GM18909 (cell line): ENCODE results near the gene MRTFA.
A peak's percentile ranks its signal among the peaks of the same experiment; 100 is the strongest.
"Not testable (repeated sequence)": the region's sequence is repeated elsewhere in the genome, so short reads cannot be mapped to it uniquely, and the experiment has no call there.

Source experiments
- ATAC-seq: cut with Tn5 transposase; IDR thresholded peaks from one replicate; pipeline ENCODE4 v1.9.1; 2021; ENCODE audit warnings: mild to moderate bottlenecking; ENCODE audit not compliant: unreplicated experiment, poor library complexity

Gene MRTFA

DNA sequence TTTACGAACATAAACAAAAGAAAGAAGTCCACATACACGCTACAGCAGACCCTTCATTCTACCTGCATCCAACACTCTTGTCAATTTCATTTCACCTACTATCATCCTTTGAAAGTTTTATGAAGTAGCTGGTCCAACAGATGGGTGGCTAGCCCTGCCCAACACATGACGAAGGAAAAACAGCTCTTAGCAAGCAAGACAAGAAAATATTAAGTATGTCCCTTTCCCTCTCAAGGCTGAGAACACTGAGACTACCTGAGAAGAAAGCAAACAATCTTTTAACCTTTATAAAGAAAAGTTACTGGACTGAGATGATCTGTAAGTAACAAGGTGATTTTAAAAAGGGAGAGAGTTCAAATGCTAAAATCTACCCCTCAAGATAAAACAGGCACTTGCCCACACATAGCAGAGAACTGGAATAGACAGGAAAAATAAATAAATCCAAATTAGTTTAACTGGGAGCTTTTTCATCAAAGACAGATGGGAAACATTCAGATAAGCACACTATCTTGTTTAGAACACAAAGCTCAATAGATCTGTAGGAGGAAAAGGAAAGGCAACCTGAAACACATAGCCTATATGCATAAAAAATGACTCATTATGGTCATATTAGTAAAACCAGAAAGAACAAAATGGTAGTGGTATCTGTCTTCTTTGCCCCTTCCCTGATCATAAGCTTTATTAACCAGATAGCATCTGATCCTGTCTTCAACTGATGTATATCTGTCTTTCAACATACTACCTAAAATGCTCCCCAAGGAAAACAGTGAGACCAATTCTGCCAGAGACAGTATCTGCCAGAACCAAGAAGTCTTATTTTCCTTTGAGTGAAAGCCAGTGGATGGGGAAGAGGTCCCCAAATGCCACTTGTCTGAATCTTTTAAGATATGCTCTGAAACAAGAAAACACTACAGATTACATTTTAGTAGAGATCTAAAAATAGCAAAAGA, 104.3 kb downstream of the MRTFA start:
- no peak for ATAC-seq

- not testable (repeated sequence) for ATAC-seq
Observed at GRCh38 chr22:40530391-40530790, 106.1 kb downstream of the MRTFA start.

GRCh38 chr22:40529821-40530220, 106.7 kb downstream of the MRTFA start:
- no peak for ATAC-seq

DNA sequence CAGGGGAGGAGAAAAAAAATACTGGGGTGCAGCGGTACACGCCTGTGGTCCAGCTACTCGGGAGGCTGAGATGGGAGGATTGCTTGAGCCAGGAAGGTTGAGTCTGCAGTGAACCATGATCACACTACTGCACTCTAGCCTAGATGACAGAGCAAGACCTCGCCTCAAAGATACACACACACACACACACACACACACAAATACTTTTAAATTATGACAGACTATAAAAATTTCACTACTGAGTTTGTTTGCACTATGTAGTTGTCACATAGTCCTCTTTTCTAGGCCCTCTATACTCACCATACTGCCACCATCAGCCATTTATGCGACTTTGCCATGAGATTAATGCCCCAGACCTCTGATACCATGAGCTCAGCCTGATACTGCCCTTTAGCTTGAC, 109.6 kb downstream of the MRTFA start:
- ATAC-seq = no peak

DNA sequence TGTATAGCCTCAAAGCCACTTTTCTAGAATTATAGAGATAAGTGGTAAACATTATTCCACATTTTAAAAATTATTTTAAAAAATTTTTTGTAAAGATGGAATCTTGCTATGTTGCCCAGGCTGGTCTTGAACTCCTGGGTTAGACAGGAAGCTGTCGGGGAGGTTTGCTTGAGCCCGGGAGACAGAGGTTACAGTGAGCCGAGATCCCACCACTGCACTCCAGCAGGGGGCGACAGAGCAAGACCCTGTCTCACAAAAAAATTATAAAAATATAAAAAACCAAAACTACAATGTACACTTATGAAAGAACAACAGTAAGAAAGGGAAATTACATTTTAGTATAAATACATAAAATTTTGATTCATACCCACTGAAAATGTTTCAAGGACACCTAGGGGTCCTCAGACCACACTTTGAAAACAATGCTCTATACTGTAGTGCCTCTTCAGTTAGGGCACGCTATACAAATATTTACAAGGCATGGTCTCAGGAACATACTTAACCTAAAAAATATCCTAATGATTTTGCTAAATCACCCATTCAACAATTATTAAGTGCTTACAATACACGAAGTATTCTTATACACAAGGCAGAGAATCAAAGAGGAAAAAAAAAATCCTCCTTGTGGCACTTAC, 111.2 kb downstream of the MRTFA start:
- ATAC-seq = no peak

DNA sequence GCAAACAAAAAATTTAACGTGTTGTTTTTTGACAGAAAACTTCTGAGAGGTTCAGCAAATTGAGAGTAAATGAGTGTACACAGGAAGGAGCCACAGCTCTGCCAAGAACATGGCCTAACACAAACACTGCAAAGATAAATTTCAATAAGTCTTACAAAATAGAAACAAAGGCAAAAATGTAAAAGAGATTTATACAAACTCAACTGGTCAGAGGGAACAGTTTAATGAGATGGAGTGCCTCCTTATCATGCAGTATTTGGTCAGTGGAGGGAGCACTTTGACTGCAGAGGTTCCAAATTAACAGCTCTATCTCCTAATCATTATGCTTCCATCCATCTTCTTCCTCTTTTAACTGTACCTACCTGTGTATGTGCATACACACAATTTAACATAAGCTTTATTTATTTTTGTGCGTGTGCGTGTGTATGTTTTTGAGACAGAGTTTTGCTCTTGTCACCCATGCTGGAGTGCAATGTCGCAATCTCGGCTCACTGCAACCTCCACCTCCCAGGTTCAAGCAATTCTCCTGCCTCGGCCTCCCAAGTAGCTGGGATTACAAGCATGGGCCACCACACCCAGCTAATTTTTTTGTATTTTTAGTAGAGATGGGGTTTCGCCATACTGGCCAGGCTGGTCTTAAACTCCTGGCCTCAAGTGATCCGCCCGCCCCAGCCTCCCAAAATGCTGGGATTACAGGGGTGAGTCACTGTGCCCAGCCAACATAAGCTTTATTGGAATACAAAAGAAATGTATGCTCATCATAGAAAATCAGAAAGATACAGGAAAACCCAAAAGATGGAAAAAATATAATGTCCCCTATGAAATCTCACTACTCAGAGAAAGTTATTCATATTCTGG, 111.9 kb downstream of the MRTFA start:
- no peak for ATAC-seq

- no peak for ATAC-seq
Observed at GRCh38 chr22:40522141-40522540, 114.4 kb downstream of the MRTFA start.

DNA sequence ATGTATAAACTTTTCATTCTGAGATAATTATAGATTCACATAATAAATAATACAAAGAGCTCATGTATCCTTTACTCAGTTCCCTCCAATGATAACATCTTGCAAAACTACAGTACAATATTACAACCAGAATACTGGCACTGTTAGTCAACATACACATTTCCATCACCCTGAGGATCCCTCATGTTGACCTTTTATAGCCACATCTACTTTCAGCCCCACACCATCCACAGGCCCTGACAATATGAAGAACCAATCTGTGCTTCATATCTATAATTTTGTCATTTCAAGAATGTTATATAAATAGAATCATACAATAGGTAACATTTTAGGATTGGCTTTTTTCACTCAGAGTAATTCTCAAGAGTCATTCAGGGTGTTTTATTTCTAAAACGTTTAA, 115.5 kb downstream of the MRTFA start:
- ATAC-seq = no peak

- no peak for ATAC-seq
Observed at GRCh38 chr22:40520562-40520961, 116.0 kb downstream of the MRTFA start.

DNA sequence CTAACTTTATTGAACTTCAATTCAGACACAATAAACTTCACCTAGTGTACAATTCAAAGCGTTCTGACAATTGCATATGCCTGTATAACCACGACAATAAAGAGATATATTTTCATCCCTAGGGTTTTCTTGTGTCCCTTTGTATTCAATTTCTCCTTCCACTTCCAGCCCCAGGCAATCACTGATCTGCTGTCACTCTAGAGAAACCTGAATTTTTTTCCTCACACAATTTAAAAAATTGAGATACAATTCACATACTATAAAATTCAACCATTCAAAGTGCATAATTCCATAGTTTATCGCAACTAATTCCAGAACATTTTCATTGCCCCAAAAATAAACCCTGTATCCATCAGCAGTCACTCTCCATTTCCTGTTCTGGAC, 116.6 kb downstream of the MRTFA start:
- no peak for ATAC-seq

DNA sequence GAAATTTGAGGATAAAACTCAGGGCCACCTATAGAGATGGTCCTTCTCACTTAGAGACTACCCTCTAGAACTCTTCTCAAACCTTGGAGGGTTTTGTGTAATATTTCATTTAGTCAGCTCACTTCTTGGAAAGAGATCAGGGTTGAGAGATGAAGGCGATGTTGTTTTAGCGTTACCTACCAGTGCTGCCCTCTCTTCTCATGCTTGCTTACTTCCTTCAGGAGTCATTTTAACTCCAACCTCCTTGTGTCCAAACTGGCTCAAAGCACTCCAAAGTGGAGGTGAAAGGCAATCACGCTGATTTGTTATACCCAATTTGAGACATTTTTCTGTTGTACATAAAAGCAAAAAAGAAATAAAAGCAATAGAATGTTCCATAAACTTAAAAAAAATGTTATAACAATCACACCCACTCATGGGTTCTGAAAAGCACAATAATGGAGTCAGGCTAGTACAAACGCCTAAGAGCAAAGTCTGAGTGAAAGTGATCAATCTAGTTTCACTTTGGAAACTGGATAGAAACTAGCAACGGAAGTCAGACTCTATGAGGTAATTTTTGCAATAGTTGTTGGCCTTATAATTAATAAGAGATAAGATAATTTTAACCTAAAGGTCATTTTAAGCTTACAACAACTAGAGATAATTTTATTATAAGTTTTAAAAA, 117.1 kb downstream of the MRTFA start:
- peak; percentile 51 for ATAC-seq

GRCh38 chr22:40518840-40519239, 117.7 kb downstream of the MRTFA start:
- no peak for ATAC-seq

GRCh38 chr22:40517631-40518030, 118.9 kb downstream of the MRTFA start:
- ATAC-seq = no peak

DNA sequence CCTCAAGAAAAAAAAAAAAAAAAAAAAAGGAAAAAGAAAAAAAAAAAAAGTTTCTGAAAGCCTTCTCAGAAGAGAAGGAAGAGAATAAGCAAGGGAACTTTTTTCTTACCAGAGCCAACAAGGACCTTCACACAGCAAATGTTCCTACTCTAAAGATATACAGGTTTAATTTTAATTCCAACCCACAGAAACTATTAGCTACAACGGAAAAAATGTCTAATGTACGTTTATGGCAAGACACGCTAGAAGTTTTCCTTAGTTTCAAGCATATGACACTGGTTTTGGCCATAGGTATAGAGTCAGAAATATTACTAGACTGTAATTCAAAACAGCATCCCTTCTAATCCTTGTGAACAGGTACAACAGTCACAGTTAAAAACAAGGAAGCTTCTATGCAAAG, 120.1 kb downstream of the MRTFA start:
- ATAC-seq = no peak

- no peak for ATAC-seq
Observed at GRCh38 chr22:40512426-40513136, 123.9 kb downstream of the MRTFA start.

GRCh38 chr22:40511604-40512003, 124.9 kb downstream of the MRTFA start:
- ATAC-seq = no peak

DNA sequence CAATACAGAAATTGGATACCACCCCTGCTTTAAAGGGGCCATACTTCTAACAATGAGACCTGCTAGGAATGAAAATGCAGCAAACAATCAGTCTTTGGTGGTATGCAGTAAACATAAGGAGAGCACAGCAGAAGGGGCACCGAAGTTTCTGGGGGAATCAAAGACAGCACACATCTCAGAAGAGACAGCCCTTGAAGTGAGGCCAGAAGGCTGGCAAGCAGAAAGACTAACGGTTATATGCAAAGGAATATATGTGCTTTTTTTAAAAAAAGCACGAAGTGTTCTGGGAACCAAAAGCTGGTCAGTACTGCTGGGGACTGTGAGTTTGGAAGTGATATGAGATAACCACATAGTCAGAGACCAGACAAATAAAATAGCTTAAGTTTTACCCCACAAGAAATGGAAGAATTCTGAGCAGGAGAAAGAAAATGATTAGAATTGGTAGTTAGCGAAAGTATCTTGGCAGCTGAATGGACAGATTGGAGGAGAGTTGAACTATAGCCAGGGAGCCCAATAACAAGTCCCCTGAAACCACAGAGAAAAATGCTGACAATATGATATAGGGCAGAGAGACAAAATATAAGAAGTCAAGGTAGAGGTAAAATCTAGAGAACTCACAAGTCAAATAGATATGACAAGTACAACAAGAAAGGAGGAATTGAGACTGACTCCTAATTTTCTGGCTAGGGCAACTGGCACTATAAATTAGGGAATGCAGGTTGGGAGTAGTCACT, 125.7 kb downstream of the MRTFA start:
- no peak for ATAC-seq

DNA sequence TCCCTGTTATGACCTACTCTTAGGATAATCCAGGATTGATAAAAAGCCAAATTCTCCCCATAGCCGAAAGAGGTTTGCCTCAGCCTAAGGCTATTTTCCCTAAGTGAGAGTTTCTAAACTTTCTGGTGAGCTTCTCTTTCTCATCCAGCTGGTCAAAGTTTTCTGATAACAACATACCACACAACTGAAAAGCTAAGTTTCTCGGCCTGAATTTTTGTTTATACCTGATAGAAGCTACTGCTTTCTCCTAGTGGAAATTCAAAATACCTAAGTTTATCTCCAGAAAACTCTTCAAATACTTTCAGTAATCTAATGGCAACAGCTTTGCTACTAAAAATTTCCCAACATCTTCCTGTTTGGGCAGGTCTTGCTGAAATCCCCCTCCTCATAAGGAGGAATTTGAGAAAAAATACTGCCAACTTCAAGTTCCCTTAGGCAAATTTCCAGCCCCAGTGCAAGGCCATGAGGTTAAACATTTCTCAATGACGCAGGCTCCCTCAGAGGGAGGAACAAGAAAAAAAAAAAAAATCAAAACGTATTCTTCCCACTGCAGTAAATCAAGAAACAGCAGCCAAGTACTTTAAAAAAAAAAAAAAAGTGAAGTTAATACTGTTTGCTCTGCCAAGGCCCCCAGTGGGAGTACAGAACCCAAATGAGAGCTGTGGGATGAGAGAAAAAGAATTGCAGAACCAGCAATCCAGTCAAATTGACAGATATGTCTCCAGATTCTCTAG, 127.0 kb downstream of the MRTFA start:
- no peak for ATAC-seq
